ENCODE data around the gene MTA3.

The MTA3 gene

DNA sequence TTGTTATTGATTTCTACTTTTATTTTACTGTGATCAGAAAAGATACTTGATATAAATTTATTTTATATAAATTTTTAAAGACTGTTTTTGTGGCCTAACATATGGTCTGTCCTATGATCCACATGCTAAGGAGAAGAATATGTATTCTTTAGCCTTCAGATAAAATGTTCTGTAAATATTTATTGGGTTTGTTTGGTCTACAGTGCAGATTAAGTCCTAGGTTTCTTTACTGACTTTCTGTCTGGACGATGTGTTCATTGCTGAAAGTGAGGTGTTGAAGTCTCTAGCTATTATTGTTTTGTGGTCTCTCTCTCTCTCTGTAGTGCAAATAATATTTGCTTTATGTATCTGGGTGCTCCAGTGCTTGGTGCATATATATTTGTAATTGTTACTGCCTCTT is 165.4 kb downstream of the MTA3 start:
- no peak for DNase-seq
- Histone ChIP-seq H3K36me3 (no peaks in the 10 kb centered on the region), H3K9me3 (ENCODE audit: severe bottlenecking) (peaks cover 9% of the 10 kb centered on the region), H3K27ac (no peak overlapping the region), H3K27me3 (ENCODE audit: insufficient read depth, low read depth, severe bottlenecking) (no peaks in the 10 kb centered on the region), H3K4me3 (ENCODE audit: low read depth, low read length) (no peak overlapping the region)
- TF ChIP-seq, protein P1, sequence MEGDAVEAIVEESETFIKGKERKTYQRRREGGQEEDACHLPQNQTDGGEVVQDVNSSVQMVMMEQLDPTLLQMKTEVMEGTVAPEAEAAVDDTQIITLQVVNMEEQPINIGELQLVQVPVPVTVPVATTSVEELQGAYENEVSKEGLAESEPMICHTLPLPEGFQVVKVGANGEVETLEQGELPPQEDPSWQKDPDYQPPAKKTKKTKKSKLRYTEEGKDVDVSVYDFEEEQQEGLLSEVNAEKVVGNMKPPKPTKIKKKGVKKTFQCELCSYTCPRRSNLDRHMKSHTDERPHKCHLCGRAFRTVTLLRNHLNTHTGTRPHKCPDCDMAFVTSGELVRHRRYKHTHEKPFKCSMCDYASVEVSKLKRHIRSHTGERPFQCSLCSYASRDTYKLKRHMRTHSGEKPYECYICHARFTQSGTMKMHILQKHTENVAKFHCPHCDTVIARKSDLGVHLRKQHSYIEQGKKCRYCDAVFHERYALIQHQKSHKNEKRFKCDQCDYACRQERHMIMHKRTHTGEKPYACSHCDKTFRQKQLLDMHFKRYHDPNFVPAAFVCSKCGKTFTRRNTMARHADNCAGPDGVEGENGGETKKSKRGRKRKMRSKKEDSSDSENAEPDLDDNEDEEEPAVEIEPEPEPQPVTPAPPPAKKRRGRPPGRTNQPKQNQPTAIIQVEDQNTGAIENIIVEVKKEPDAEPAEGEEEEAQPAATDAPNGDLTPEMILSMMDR (IDR thresholded peaks at IDR 0.05; ENCODE audit: low read depth, low read length): no peak

DNA sequence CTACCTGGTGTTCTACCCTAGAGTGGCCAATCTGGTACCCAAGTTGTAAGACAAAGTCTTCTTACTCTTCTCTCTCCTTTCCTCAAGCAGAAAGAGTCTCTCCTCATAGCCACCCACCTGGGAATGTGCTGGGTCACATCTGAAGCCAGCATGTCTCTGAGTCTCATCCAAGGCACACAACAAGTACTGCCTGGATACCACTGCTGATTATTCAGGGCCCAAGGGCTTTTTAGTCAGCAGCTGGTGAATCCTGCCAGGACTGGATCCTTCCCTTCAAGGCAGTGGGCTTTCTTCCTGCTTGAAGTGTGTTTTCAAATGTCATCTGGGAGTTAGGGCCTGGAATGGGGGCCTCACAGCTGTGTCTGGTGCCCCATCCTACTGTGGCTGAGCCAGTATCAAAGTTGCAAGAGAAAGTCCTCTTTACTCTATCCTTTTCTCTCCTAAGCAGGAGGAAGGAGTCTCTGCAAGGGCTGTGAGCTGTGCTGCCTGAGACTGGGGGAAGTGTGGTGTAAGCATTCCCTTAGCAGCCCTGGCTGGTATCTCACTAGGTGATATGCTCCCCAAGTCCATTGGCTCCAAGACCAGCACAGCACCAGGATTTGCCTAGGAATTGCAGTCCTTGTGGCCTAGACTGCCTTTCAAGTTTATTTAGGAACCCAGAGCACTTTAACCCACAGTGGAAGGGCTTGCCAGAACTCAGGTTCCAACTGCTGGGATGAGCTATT is 168.3 kb downstream of the MTA3 start:
- Histone ChIP-seq H3K4me3 (ENCODE audit: low read depth, low read length) (no peak overlapping the region), H3K36me3 (no peaks in the 10 kb centered on the region), H3K27me3 (ENCODE audit: insufficient read depth, low read depth, severe bottlenecking) (no peaks in the 10 kb centered on the region), H3K27ac (no peak overlapping the region), H3K9me3 (ENCODE audit: severe bottlenecking) (peaks cover 7% of the 10 kb centered on the region)
- no peak for DNase-seq
- TF ChIP-seq, protein P1 (IDR thresholded peaks at IDR 0.05; ENCODE audit: low read depth, low read length): no peak

DNA sequence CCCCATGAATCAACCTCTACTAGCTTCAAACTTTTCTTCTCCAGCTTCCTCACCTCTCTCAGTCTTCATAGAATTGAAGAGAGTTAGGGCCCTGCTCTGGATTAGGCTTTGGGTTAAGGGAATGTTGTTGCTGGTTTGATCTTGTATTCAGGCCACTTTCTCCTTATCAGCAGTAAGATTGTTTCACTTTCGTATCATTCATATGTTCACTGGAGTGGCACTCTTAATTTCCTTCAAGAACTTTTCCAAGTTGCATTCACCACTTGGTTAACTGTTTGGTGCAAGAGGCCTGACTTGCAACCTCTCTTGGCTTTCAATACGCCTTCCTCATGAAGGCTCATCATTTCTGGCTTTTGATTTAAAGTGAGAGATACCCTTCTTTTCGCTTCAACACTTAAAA is 172.7 kb downstream of the MTA3 start:
- no peak overlapping the region for H3K4me3 ChIP-seq (ENCODE audit: low read depth, low read length)
- TF ChIP-seq, protein P1 (IDR thresholded peaks at IDR 0.05; ENCODE audit: low read depth, low read length): no peak
- no peaks in the 10 kb centered on the region for H3K36me3 ChIP-seq
- no peak overlapping the region for H3K27ac ChIP-seq
- peaks cover 1% of the 10 kb centered on the region for H3K9me3 ChIP-seq (ENCODE audit: severe bottlenecking)
- no peak for DNase-seq
- no peaks in the 10 kb centered on the region for H3K27me3 ChIP-seq (ENCODE audit: insufficient read depth, low read depth, severe bottlenecking)

DNA sequence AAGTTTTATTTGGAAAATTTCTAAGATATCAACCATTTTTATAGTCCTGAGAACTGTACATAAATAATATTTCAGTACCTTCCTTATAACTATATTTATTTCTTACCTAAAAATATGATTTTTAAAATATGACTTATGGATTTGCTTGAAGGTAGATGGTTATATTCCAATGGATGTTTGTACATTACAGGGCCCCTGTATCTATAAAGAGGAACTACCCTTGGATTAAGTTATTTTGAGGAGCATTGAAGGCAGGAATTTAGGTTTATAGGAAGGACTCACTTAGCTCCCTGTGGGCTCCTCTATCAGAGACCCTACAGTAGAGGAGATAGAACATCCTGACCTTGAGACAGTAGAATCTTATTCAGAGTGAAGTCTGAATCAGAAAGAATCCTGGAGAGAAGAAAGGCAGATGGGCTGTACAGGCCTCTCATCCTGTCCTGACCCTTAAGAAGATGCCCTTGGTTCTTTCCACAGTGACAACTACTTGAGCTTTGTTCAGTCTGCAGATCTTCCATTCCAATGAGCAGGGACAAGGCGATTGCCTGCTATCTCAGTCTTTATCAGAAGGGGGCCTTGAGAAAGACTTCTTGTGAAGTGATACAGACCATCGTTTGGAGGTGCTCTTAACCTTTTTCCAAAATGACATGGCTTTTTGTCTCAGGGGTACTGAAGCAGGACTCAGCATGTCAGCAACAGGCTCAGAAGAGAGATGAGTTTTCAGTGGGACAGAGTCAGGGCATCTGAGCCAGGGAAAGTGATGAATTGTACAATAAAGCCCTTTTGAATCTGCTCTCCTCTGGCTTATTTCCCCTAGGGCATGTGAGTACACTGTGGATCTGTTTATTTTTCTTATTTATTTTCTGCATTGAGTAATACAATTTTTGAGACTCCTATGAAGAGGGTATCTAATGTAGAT is 174.6 kb downstream of the MTA3 start:
- Histone ChIP-seq H3K9me3 (ENCODE audit: severe bottlenecking) (no peaks in the 10 kb centered on the region), H3K4me3 (ENCODE audit: low read depth, low read length) (no peak overlapping the region), H3K27ac (no peak overlapping the region), H3K36me3 (no peaks in the 10 kb centered on the region), H3K27me3 (ENCODE audit: insufficient read depth, low read depth, severe bottlenecking) (no peaks in the 10 kb centered on the region)
- DNase-seq: no peak
- TF ChIP-seq, protein P1 (IDR thresholded peaks at IDR 0.05; ENCODE audit: low read depth, low read length): no peak

DNA sequence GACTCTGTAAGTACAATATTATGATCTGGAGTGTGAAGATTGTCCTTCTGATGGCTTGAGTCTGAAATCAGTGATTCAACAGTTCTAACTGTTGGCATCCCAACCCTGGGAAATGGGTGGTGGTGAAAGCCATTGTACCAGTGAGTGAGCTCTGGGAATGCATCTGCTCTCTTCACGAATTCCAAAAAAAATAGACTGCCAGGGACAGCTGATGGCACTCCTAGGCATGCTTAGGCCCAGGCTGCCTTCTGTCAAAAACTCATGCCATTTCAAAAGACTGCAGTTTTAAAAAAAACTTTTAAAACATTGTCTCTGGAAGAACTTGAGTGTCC is 175.2 kb downstream of the MTA3 start:
- H3K36me3 ChIP-seq: no peaks in the 10 kb centered on the region
- no peak overlapping the region for H3K27ac ChIP-seq
- H3K9me3 ChIP-seq (ENCODE audit: severe bottlenecking): no peaks in the 10 kb centered on the region
- no peak overlapping the region for H3K4me3 ChIP-seq (ENCODE audit: low read depth, low read length)
- no peak for DNase-seq
- H3K27me3 ChIP-seq (ENCODE audit: insufficient read depth, low read depth, severe bottlenecking): no peaks in the 10 kb centered on the region
- TF ChIP-seq, protein P1 (IDR thresholded peaks at IDR 0.05; ENCODE audit: low read depth, low read length): no peak

All from WERI-Rb-1 (cell line).